ENCODE results near the gene HP1BP3. TPM values are rescaled to one million over a fixed set of nuclear protein-coding genes. Genes with fewer than 3 reads are reported as not detected.

The HP1BP3 gene
- total and polyA plus RNA-seq, 4 donors = 34.8 to 115 (median 72.7) TPM

- WGBS = 93% methylated on average over 35 of the region's 35 CpGs
- Histone ChIP-seq H3K27ac (ENCODE audit: low read depth in 1 of 2, low read length in 2 of 2) (no peak overlapping the region), H3K4me3 (ENCODE audit: low read depth in 1 of 3, low read length in 3 of 3) (no peak overlapping the region), H3K9ac (ENCODE audit: low read depth in 1 of 2, low read length in 2 of 2) (no peak overlapping the region), H3K36me3 (ENCODE audit: control insufficient read depth in 4 of 4, insufficient read depth in 3 of 4, low read depth in 1 of 4, low read length in 3 of 4) (no peaks in the 10 kb centered on the region), H3K27me3 (ENCODE audit: control insufficient read depth in 4 of 4, insufficient read depth in 4 of 4, low read length in 3 of 4) (no peaks in the 10 kb centered on the region), H3K4me1 (ENCODE audit: control insufficient read depth in 4 of 4, insufficient read depth in 4 of 4, low read length in 3 of 4) (no peaks in the 10 kb centered on the region), H3K9me3 (ENCODE audit: control insufficient read depth in 4 of 4, low read length in 3 of 4) (no peaks in the 10 kb centered on the region)
- no peak for DNase-seq (ENCODE audit: low spot score)
- TF ChIP-seq ATF3 (IDR thresholded peaks at IDR 0.05) (no peak), TAF1 (conservative IDR thresholded peaks at IDR 0.05) (no peak), SP1 (IDR thresholded peaks at IDR 0.05) (no peak), HNF4G (IDR thresholded peaks at IDR 0.05) (no peak), RAD21 (IDR thresholded peaks at IDR 0.05) (no peak), REST (IDR thresholded peaks at IDR 0.05) (no peak), FOXA1 (IDR thresholded peaks at IDR 0.05) (no peak), MAX (IDR thresholded peaks at IDR 0.05) (no peak), GABPA (IDR thresholded peaks at IDR 0.05 in 1 of 2, conservative IDR thresholded peaks at IDR 0.05 in 1 of 2) (no peak), EGR1 (IDR thresholded peaks at IDR 0.05; ENCODE audit: low read depth in 2 of 2) (no peak), CTCF (IDR thresholded peaks at IDR 0.05; ENCODE audit: low read depth, low read length, missing input control) (no peak), JUND (IDR thresholded peaks at IDR 0.05) (no peak)
Observed at GRCh38 chr1:20723537-20724363, 63.4 kb downstream of the HP1BP3 start.

GRCh38 chr1:20723159-20723536 is 64.0 kb downstream of the HP1BP3 start:
- DNase-seq (ENCODE audit: low spot score) = no peak
- WGBS = 90% methylated on average over 4 of the region's 4 CpGs
- Histone ChIP-seq H3K27me3 (ENCODE audit: control insufficient read depth in 4 of 4, insufficient read depth in 4 of 4, low read length in 3 of 4) (no peaks in the 10 kb centered on the region), H3K9ac (ENCODE audit: low read depth in 1 of 2, low read length in 2 of 2) (no peak overlapping the region), H3K27ac (ENCODE audit: low read depth in 1 of 2, low read length in 2 of 2) (no peak overlapping the region), H3K9me3 (ENCODE audit: control insufficient read depth in 4 of 4, low read length in 3 of 4) (no peaks in the 10 kb centered on the region), H3K4me3 (ENCODE audit: low read depth in 1 of 3, low read length in 3 of 3) (no peak overlapping the region), H3K4me1 (ENCODE audit: control insufficient read depth in 4 of 4, insufficient read depth in 4 of 4, low read length in 3 of 4) (peaks cover 0 to under 1% (median 0%) of the 10 kb centered on the region in 4 donors), H3K36me3 (ENCODE audit: control insufficient read depth in 4 of 4, insufficient read depth in 3 of 4, low read depth in 1 of 4, low read length in 3 of 4) (no peaks in the 10 kb centered on the region)
- no peak for TF ChIP-seq NR2F2 (IDR thresholded peaks at IDR 0.05)
- TF ChIP-seq TAF1 (conservative IDR thresholded peaks at IDR 0.05) = no peak
- TF ChIP-seq FOXA1 (IDR thresholded peaks at IDR 0.05) = no peak
- TF ChIP-seq ATF3 (IDR thresholded peaks at IDR 0.05) = no peak
- TF ChIP-seq EGR1 (IDR thresholded peaks at IDR 0.05; ENCODE audit: low read depth in 2 of 2) = no peak
- TF ChIP-seq FOXA2 (IDR thresholded peaks at IDR 0.05) = no peak
- TF ChIP-seq ZBTB33 (IDR thresholded peaks at IDR 0.05) = no peak
- no peak for TF ChIP-seq GABPA (IDR thresholded peaks at IDR 0.05 in 1 of 2, conservative IDR thresholded peaks at IDR 0.05 in 1 of 2)
- TF ChIP-seq HNF4G (IDR thresholded peaks at IDR 0.05) = no peak
- no peak for TF ChIP-seq CTCF (IDR thresholded peaks at IDR 0.05; ENCODE audit: low read depth, low read length, missing input control)
- no peak for TF ChIP-seq HNF4A (conservative IDR thresholded peaks at IDR 0.05)
- no peak for TF ChIP-seq MAX (IDR thresholded peaks at IDR 0.05)
- TF ChIP-seq RXRA (IDR thresholded peaks at IDR 0.05) = no peak
- no peak for TF ChIP-seq JUND (IDR thresholded peaks at IDR 0.05)
- TF ChIP-seq YY1 (IDR thresholded peaks at IDR 0.05) = no peak
